Parathyroid adenoma (tissue), 2 donors: ENCODE data around the gene STK10.

ENCODE experiments used
- H2AFZ ChIP-seq: fragments of 300-600 bp; sonication (generic); one replicate; pipeline ENCODE4 v1.7.0; 2017; ENCODE audit warnings: antibody characterized with exemption, mild to moderate bottlenecking
- H3K27ac ChIP-seq: fragments of 300-600 bp; sonication (generic); one replicate; pipeline ENCODE4 v1.7.0; 2017
- H3K27me3 ChIP-seq: fragments of 300-600 bp; sonication (generic); one replicate; pipeline ENCODE4 v1.7.0; 2017; ENCODE audit warnings: low read length; ENCODE audit not compliant: control insufficient read depth, insufficient read depth
- H3K36me3 ChIP-seq: fragments of 300-600 bp; sonication (generic); one replicate; pipeline ENCODE4 v1.7.0; 2017; ENCODE audit warnings: low read length; ENCODE audit not compliant: control insufficient read depth, insufficient read depth
- H3K4me1 ChIP-seq: fragments of 300-600 bp; sonication (generic); one replicate; pipeline ENCODE4 v1.7.0; 2017; ENCODE audit warnings: control low read depth
- H3K4me2 ChIP-seq: fragments of 300-600 bp; sonication (generic); one replicate; pipeline ENCODE4 v1.7.0; 2017; ENCODE audit warnings: low read length
- H3K4me3 ChIP-seq: fragments of 300-600 bp; sonication (generic); one replicate; pipeline ENCODE4 v1.7.0; 2017; ENCODE audit warnings: low read depth, low read length
- H3K79me2 ChIP-seq: fragments of 300-600 bp; sonication (generic); one replicate; pipeline ENCODE4 v1.7.0; 2017; ENCODE audit warnings: control low read depth
- H3K9ac ChIP-seq: fragments of 300-600 bp; sonication (generic); one replicate; pipeline ENCODE4 v1.7.0; 2017; ENCODE audit warnings: mild to moderate bottlenecking
- H3K9me3 ChIP-seq: fragments of 300-600 bp; sonication (generic); one replicate; pipeline ENCODE4 v1.7.0; 2017; ENCODE audit warnings: low read length; ENCODE audit not compliant: control insufficient read depth
- TF ChIP-seq, protein P1 (sequence below): fragments of 300-600 bp; sonication (generic); IDR thresholded peaks from one replicate; pipeline ENCODE4 v1.7.0; 2017; ENCODE audit warnings: antibody characterized with exemption, mild to moderate bottlenecking
- donor health status: primary hyperparathyroidism.

The STK10 gene

DNA sequence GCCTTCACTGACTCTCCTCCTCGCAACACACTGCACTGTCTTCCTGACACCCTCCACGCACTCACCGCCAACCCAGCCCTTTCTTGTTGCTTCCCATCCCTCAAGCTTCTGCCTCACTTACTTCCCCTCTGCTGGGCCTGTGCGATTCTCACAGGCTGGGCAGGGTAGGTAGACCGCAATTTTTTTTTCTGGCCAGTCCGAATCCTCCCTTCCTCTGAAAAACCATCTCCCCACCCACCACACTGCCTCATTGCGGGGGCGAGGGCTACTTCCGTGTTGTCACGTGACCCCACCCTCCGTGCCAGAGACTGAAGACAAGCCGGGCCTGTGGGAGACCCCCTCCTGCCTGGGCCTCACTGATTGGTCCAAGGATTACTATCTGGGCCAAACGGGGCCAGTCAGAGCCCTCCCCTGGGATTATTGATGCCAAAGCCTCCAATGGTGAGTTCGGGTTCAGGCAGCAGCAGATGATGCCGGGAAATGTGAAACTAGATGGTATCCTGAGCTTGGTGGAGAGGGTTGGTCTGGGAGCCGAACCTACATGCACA is 73.1 kb downstream of the STK10 start:
- no peaks in the 10 kb centered on the region for H3K9me3 ChIP-seq
- no peak overlapping the region for H3K4me3 ChIP-seq
- H3K4me2 ChIP-seq = no peak overlapping the region
- H3K27me3 ChIP-seq = no peaks in the 10 kb centered on the region
- TF ChIP-seq, protein P1, sequence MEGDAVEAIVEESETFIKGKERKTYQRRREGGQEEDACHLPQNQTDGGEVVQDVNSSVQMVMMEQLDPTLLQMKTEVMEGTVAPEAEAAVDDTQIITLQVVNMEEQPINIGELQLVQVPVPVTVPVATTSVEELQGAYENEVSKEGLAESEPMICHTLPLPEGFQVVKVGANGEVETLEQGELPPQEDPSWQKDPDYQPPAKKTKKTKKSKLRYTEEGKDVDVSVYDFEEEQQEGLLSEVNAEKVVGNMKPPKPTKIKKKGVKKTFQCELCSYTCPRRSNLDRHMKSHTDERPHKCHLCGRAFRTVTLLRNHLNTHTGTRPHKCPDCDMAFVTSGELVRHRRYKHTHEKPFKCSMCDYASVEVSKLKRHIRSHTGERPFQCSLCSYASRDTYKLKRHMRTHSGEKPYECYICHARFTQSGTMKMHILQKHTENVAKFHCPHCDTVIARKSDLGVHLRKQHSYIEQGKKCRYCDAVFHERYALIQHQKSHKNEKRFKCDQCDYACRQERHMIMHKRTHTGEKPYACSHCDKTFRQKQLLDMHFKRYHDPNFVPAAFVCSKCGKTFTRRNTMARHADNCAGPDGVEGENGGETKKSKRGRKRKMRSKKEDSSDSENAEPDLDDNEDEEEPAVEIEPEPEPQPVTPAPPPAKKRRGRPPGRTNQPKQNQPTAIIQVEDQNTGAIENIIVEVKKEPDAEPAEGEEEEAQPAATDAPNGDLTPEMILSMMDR = no peak
- no peak overlapping the region for H3K9ac ChIP-seq
- H3K79me2 ChIP-seq = no peaks in the 10 kb centered on the region
- H2AFZ ChIP-seq = no peak overlapping the region
- H3K27ac ChIP-seq = no peak overlapping the region
- H3K4me1 ChIP-seq = no peaks in the 10 kb centered on the region
- no peaks in the 10 kb centered on the region for H3K36me3 ChIP-seq

DNA sequence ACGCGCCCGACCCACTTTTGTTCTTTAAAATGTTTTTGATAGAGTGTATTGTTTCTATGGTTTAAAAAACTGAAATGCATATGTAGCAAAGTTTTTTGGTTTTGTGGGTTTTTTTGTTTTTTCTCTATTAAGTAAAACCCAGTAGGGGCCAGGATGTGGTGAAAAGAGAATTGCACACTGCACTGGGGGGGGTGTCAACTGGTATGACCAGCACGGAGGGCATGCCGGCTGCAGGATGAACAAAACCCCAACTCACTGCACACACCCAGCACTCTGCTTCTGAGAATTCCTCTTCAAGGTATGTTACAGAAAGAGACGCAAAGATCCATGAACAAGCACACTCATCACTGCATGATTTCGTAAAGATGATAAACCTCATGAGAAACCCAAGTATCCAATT is 75.0 kb downstream of the STK10 start:
- H3K79me2 ChIP-seq = no peaks in the 10 kb centered on the region
- H3K27ac ChIP-seq = no peak overlapping the region
- H2AFZ ChIP-seq = no peak overlapping the region
- H3K4me3 ChIP-seq = no peak overlapping the region
- TF ChIP-seq, protein P1 = no peak
- H3K9ac ChIP-seq = no peak overlapping the region
- H3K27me3 ChIP-seq = no peaks in the 10 kb centered on the region
- H3K4me1 ChIP-seq = no peaks in the 10 kb centered on the region
- H3K4me2 ChIP-seq = no peak overlapping the region
- no peaks in the 10 kb centered on the region for H3K9me3 ChIP-seq
- H3K36me3 ChIP-seq = no peaks in the 10 kb centered on the region

DNA sequence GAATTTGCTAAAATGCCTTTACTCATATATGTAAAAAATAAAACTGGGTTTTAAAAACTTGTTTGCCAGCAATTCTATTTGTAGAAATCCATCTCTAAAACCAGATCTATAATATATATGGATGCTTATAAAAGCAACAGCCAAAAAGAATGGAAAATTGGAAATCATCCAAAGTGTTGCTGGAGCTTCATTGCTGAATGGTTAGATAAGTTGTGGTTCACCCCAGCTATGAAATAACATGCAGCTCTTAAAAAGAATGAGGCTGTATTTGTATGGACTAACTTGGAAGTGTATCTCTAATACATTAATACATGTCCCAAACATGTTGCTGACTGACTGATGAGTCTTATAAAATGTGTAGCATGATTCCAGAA is 76.2 kb downstream of the STK10 start:
- H3K9ac ChIP-seq = no peak overlapping the region
- no peak overlapping the region for H3K4me3 ChIP-seq
- H3K4me1 ChIP-seq = no peaks in the 10 kb centered on the region

DNA sequence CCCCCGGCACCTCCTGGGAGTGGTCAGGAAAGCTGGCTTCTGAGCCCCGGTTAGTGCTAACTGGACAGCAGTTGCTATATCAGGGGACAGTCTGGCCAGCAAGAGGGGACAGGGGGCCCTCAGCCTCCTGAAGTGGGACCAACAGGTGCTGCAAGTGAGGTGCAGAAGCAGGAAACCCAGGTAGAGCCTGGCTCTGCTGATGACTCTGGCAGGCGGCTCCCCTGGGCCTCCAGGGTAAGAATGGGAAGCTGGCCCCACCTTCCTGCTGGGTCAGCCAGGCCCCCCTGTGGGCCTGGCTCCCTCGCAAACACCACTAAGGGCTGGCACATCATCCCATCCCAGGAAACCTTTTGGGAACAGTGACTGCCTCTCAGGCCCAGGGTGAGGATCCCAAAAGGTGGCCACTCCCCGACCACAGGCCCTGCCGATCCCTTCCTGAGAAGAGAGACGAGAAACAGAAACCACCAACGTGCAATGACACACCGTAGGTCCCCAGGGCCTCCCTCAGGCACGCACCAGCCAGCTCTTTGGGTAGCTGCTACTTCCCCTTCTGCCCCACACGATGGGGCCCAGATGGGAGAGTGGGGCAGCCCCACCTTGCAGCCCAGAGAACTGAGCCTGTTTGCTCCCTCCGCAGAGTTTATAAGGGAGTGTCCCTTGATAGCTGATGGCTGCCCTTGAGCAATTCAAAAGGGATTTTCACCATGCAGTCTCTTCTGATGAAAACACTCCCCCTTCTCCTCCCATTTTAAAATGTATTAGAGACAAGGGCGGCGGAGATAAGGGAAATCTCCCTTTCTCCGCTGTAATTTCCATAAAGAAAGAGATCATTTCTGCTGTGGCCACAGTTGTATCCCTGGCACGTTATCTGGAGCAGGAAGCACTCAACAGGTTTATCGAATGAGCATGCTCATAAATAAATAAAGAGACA is 76.8 kb downstream of the STK10 start:
- H3K9me3 ChIP-seq = no peaks in the 10 kb centered on the region
- no peak overlapping the region for H3K9ac ChIP-seq
- H3K27me3 ChIP-seq = no peaks in the 10 kb centered on the region
- no peaks in the 10 kb centered on the region for H3K36me3 ChIP-seq
- no peak overlapping the region for H2AFZ ChIP-seq
- no peak overlapping the region for H3K4me3 ChIP-seq
- TF ChIP-seq, protein P1 = no peak
- H3K27ac ChIP-seq = peak overlapping the region; percentile 8
- H3K79me2 ChIP-seq = no peaks in the 10 kb centered on the region
- no peak overlapping the region for H3K4me2 ChIP-seq
- no peaks in the 10 kb centered on the region for H3K4me1 ChIP-seq

More for the DNA sequence above, 76.2 kb downstream of the STK10 start:
- Histone ChIP-seq H3K27ac (no peak overlapping the region), H3K4me2 (no peak overlapping the region), H3K79me2 (no peaks in the 10 kb centered on the region), H3K36me3 (no peaks in the 10 kb centered on the region), H3K27me3 (no peaks in the 10 kb centered on the region), H3K9me3 (no peaks in the 10 kb centered on the region), H2AFZ (no peak overlapping the region)
- TF ChIP-seq, protein P1 = no peak
